Neural cell (in vitro differentiated cells): ENCODE results near the gene ADH4.

ENCODE experiments used
- EP300 ChIP-seq: fragments of 450-650 bp; conservative IDR thresholded peaks from 2 replicates; pipeline ENCODE4 v1.6.1; 2014; ENCODE audit warnings: antibody characterized with exemption, mild to moderate bottlenecking, moderate library complexity; ENCODE audit not compliant: poor library complexity, severe bottlenecking
- EZH2 ChIP-seq: fragments of 200-600, 300-800 bp; shearing (Covaris generic), sonication (generic); IDR thresholded peaks from 2 replicates; pipeline ENCODE4 v1.6.1; 2014; ENCODE audit warnings: antibody characterized with exemption, low read length, borderline replicate concordance, mild to moderate bottlenecking; ENCODE audit not compliant: insufficient read depth, poor library complexity, severe bottlenecking
- MXI1 ChIP-seq: fragments of 450-650 bp; conservative IDR thresholded peaks from 2 replicates; pipeline ENCODE4 v1.6.1; 2014; ENCODE audit warnings: antibody characterized with exemption, mild to moderate bottlenecking; ENCODE audit not compliant: poor library complexity, severe bottlenecking
- POLR2AphosphoS5 ChIP-seq: IDR thresholded peaks from 2 replicates; pipeline ENCODE4 v1.6.1; 2012
- RAD21 ChIP-seq: fragments of 450-650 bp; conservative IDR thresholded peaks from 2 replicates; pipeline ENCODE4 v1.6.1; 2014; ENCODE audit warnings: antibody characterized with exemption, mild to moderate bottlenecking, moderate library complexity
- SMC3 ChIP-seq: fragments of 450-650 bp; conservative IDR thresholded peaks from 2 replicates; pipeline ENCODE4 v1.6.1; 2014; ENCODE audit warnings: antibody characterized with exemption, mild to moderate bottlenecking, moderate library complexity; ENCODE audit not compliant: poor library complexity
- TAF1 ChIP-seq: IDR thresholded peaks from 2 replicates; pipeline ENCODE4 v1.6.1; 2012; ENCODE audit warnings: low read depth
- TF ChIP-seq, protein P1 (sequence below): IDR thresholded peaks from 2 replicates; pipeline ENCODE4 v1.6.1; 2012; ENCODE audit warnings: borderline replicate concordance
- TF ChIP-seq, protein P2 (sequence below): fragments of 450-650 bp; IDR thresholded peaks from 2 replicates; pipeline ENCODE4 v1.5.1; 2014; ENCODE audit warnings: antibody characterized with exemption, mild to moderate bottlenecking, moderate library complexity; ENCODE audit not compliant: poor library complexity, severe bottlenecking

DNA sequence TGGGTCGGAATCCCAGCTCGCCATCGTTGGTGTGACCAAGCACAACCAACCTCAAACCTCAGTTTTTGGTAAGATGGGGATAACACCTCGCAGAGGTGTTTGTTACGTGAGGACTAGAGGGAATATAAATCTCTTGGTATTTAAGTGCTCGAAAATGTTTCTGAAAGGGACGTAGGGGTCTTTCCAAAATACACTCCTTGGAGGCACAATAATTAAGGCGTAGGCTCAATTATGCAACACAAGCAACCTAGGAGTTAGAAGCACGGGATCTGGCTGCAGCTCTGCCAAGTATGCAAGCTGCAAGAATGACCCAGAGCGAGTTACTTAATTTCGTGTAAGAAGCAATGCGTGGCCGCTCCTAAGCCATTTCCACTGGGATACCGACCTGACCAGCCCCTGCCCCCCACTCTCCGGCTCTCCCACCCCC is 56.1 kb downstream of the ADH4 start:
- TF ChIP-seq EP300 (no peak), POLR2AphosphoS5 (no peak), EZH2 (no peak), SMC3 (no peak), MXI1 (no peak), RAD21 (no peak), TAF1 (no peak)
- TF ChIP-seq, protein P1, sequence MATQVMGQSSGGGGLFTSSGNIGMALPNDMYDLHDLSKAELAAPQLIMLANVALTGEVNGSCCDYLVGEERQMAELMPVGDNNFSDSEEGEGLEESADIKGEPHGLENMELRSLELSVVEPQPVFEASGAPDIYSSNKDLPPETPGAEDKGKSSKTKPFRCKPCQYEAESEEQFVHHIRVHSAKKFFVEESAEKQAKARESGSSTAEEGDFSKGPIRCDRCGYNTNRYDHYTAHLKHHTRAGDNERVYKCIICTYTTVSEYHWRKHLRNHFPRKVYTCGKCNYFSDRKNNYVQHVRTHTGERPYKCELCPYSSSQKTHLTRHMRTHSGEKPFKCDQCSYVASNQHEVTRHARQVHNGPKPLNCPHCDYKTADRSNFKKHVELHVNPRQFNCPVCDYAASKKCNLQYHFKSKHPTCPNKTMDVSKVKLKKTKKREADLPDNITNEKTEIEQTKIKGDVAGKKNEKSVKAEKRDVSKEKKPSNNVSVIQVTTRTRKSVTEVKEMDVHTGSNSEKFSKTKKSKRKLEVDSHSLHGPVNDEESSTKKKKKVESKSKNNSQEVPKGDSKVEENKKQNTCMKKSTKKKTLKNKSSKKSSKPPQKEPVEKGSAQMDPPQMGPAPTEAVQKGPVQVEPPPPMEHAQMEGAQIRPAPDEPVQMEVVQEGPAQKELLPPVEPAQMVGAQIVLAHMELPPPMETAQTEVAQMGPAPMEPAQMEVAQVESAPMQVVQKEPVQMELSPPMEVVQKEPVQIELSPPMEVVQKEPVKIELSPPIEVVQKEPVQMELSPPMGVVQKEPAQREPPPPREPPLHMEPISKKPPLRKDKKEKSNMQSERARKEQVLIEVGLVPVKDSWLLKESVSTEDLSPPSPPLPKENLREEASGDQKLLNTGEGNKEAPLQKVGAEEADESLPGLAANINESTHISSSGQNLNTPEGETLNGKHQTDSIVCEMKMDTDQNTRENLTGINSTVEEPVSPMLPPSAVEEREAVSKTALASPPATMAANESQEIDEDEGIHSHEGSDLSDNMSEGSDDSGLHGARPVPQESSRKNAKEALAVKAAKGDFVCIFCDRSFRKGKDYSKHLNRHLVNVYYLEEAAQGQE, result no peak
- TF ChIP-seq, protein P2, sequence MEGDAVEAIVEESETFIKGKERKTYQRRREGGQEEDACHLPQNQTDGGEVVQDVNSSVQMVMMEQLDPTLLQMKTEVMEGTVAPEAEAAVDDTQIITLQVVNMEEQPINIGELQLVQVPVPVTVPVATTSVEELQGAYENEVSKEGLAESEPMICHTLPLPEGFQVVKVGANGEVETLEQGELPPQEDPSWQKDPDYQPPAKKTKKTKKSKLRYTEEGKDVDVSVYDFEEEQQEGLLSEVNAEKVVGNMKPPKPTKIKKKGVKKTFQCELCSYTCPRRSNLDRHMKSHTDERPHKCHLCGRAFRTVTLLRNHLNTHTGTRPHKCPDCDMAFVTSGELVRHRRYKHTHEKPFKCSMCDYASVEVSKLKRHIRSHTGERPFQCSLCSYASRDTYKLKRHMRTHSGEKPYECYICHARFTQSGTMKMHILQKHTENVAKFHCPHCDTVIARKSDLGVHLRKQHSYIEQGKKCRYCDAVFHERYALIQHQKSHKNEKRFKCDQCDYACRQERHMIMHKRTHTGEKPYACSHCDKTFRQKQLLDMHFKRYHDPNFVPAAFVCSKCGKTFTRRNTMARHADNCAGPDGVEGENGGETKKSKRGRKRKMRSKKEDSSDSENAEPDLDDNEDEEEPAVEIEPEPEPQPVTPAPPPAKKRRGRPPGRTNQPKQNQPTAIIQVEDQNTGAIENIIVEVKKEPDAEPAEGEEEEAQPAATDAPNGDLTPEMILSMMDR, result no peak
